ENCODE results near the gene IL17B. TPM values are rescaled to one million over a fixed set of nuclear protein-coding genes. Genes with fewer than 3 reads are reported as not detected.

The IL17B gene
- total and polyA plus RNA-seq, 2 of the 13 experiments (the other 11 are each of a cell fraction or from before 2014, with no cell fraction given) = 0.29 to 2.6 TPM

GRCh38 chr5:149345147-149345891 lies 33.8 kb downstream of the IL17B start, which contains the start of gene GRPEL2 (continued):
- TF ChIP-seq ZNF224 (CRISPR knock-in tag; IDR thresholded peaks at IDR 0.05) (peak; percentile 83; the same call in 1 of the 2 replicates), HNF1A (IDR thresholded peaks at IDR 0.05; ENCODE audit: low read depth) (no peak; the same call in 1 of the 2 replicates), HNF1A (CRISPR knock-in tag; IDR thresholded peaks at IDR 0.05; ENCODE audit: borderline replicate concordance) (peak; percentile 55; the same call in 1 of the 2 replicates), ZBTB39 (CRISPR knock-in tag; IDR thresholded peaks at IDR 0.05) (no peak), MTA3 (CRISPR knock-in tag; IDR thresholded peaks at IDR 0.05) (no peak), ZNF513 (CRISPR knock-in tag; conservative IDR thresholded peaks at IDR 0.05) (no peak), TFAP4 (IDR thresholded peaks at IDR 0.05; ENCODE audit: borderline replicate concordance, low read depth) (peak; percentile 24; the same call in 1 of the 2 replicates), ATF7-NPFF (CRISPR knock-in tag; IDR thresholded peaks at IDR 0.05; ENCODE audit: low read depth) (peak; percentile 56; the same call in 1 of the 2 replicates), TP53 (CRISPR knock-in tag; conservative IDR thresholded peaks at IDR 0.05) (peak; percentile 33; the same call in 1 of the 2 replicates), ZBTB37 (CRISPR knock-in tag; IDR thresholded peaks at IDR 0.05) (no peak), ARHGAP35 (CRISPR knock-in tag; IDR thresholded peaks at IDR 0.05; ENCODE audit: borderline replicate concordance) (0 out of 2 replicates have a peak, but pooled peaks have one; percentile 65), THRA (CRISPR knock-in tag; IDR thresholded peaks at IDR 0.05; ENCODE audit: borderline replicate concordance) (peak; percentile 74; the same call in 1 of the 2 replicates), ZNF335 (CRISPR knock-in tag; IDR thresholded peaks at IDR 0.05) (0 out of 2 replicates have a peak, but pooled peaks have one; percentile 25), ZSCAN31 (CRISPR knock-in tag; IDR thresholded peaks at IDR 0.05; ENCODE audit: low read depth) (peak; percentile 55)
